Limb (tissue), 2 donors: ENCODE results near the gene PADI3.

Source experiments
- DNase-seq, 2 donors: peaks; one replicate each; pipeline ENCODE4 v3.0.0-alpha.2; 2016; ENCODE audit errors: extremely low spot score in 2 of 2

PADI3 gene

GRCh38 chr1:17329610-17330009 lies 80.7 kb downstream of the PADI3 start:
- DNase-seq = no peak

- DNase-seq = no peak
Measured at GRCh38 chr1:17330856-17331255, 82.0 kb downstream of the PADI3 start.

- no peak for DNase-seq
Measured at GRCh38 chr1:17333081-17333480, 84.2 kb downstream of the PADI3 start.
